SIG-M5 treated with dmso at 0.1 percent for 504 hours (cell line): ENCODE results near the gene SRC.

Experiments
- DNase-seq: peaks from one replicate; lab custom pipeline; 2025; ENCODE audit not compliant: unreplicated experiment; lab: John Stamatoyannopoulos, UW

SRC gene

GRCh38 chr20:37349517-37350491 lies 3.9 kb downstream of the SRC start:
- DNase-seq = peak; percentile 36

- DNase-seq = no peak
Measured at GRCh38 chr20:37350649-37351574, 5.0 kb downstream of the SRC start.

DNA sequence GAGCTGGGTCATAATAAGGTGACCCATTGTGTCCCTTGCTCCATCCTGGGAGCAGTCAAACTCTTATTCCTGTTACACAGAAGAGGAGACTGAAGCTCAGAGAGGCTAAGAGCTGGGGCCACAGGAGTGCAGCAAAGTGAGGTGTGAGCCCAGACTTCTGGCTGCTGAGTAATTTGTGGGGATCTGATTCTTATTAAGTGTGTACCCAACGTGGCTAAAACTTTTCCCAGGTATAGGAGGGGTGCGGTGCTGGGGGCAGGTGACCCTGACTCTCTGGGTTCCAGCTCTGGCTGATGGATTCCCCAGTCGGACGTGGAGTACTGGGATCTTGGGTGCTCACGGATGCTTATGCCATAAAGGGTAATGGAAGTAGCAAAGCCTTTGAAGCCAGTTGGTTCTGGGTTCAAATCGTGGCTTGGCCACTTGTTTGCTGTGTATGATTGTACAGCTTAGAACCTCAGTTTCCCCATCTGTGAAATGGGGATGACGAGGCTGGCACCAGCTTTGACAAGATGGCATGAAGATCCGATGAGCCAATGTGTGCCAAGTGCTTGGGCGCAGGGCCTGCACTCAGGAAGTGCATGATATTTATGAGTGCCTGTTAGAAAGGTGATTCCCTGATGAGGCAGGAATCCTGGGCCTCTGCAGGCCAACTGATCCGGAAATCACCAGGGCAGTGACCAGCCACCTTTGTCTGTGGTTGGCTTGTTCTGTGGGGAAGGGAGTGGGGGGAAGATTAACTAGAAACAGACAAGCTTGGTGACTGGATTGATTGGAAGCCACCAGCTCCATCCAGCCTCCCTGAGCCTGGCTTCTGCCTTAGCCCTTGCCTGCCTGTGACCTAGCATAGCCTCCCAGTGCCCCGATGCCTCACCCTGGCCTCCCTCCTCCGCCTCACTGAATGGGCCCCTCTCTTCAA lies 6.0 kb downstream of the SRC start:
- DNase-seq = no peak

DNA sequence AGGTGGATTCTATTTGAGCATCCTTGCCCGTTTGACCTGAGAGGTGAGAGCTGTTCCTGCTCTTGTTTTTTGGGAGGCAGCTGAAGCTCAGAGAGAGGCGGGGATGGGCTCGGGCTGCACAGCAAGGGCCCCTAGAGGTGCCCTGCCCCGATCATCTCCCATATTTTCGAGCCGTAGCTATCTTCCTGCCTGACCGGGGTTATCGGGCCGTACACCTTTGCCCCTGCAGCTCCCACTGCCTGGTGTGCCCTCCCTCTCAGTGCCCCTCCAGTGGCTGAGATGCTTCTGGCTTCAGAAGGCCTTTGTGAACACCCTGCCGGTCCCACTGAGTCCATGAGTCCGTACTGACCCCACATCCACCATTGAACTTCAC lies 6.7 kb downstream of the SRC start:
- no peak for DNase-seq

DNA sequence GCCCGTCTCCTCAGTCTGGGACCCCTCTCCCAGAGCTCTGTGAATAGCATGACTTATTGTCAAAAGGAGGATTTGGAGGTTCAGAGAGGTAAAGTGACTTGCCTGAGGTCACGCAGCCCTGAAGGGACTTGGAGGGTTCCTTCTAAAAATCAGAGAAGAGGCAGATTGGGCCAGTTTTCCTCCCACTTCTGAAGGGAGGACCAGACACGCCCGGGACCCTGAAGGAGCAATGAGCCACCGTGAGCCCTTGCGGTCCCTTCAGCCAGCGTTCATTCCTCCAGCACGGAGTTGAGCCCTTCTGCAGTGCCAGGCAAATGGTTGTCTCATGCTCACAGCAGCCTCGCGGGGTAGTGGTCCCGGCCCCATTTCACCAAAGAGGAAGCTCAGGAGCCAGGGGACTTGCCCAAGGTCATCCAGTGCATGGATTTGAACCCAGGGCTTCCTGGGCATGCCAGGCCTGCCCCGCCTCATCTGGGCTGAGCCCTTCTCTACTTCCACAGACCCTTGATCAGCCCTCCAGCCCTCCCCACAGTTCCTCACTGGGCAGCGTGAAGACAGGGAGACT lies 7.4 kb downstream of the SRC start:
- no peak for DNase-seq

GRCh38 chr20:37354210-37355195 lies 8.6 kb downstream of the SRC start:
- DNase-seq = no peak

DNA sequence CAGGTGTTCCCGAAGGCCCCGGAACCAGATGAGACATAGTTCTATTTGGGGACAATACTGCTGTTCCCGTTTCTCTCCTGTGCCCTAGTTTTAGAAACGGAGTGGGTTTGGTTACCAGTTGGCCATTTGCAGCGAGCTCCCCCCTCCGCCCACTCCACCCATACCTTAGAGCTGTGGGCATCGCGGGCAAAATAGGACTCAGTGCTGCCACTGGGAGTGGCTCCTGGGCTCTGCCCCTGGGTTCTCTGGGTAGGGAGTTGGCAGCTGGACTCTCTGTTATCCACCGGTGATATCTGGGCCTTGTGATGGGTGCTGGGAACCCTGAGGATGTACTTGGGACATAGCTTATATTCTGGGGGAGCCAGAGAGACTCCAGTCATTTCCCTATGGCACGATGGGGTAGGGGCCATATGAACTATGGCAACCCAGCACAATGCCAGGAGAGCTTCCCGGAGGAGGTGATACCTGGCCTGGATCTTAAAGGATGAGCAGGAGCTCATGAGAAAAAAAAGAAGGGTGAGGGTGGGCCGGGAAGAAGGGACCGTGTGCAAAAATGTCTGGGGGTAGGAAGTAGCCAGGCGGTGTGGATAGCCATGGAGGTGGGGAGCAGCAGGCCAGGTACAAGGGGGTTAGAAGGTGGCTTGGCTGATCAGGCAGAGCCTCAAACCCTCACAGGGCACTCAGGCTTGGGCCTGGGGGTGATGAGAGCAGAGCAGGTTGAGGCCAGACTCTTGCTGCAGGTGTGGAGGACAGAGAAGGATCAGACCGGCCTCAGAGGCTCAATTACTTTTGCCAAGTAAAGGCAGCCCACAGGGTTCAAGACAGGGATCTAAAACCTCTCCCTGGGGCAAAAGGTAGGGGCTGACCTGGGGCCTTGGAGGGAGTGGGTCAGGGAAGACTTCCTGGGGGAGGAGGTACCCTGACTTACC lies 9.6 kb downstream of the SRC start:
- DNase-seq = no peak

- peak; percentile 37 for DNase-seq
Measured at GRCh38 chr20:37356387-37356786, 10.4 kb downstream of the SRC start.

DNA sequence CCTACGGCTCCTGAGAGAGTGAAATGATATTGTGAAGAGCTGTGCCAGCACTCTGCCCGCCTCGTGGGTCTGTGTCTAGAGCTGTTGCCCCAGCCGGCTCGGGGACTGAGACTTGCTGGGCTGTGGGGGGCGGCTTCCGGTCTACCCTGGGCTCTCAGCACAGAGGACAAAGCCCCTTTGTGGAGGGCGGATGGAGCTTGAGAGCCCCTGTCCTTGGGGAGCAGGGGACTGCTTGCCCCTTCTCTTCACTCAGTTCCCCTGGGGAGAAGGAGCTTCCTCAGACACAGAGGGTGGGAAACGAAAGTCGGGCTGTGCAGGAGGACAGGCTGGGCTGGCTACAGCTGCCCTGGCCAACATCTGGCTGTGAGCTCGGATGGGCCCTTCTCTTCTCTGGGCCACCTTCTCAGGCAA lies 11.0 kb downstream of the SRC start:
- no peak for DNase-seq

GRCh38 chr20:37357481-37358365 lies 11.8 kb downstream of the SRC start:
- DNase-seq = peak; percentile 93

DNA sequence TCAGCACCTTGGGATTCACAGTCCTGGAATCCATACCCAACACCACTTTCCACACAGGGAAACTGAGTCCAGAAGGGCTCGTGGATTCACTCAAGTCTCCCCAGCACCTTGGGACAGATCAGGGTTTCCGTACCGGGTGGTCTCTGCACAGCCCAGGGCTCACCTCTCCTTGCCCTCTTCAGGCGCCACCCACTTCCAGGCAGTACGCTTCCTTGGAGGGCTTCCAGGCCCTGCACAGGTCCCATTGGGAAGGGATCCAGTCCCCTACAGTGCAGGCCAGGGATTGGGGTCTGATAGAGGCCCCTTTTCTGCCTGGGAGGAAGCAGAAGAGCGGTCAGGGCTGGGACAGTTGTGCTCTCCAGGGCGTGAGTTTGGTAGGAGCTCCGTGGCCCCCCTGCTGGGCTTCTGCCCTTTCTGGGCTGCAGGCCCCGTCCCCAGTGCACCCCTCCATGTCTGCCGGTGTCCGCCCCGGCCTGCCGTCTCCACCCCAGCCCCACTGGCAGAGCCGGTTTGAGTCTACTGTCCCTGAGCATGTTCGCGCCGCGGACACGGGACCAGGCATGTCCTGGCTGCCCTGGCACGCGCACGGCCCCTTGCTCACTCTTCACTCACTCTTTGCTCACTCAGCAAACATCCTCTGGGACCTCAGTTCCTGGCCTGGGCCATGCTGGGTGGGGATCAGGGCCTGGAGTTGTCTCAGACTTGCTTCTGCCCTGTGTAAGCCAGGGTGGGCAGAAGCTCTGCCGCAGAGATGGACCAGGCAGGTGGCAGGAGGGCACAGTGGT lies 12.6 kb downstream of the SRC start:
- no peak for DNase-seq

- no peak for DNase-seq
Measured at GRCh38 chr20:37359331-37359730, 13.4 kb downstream of the SRC start.

- no peak for DNase-seq
Measured at GRCh38 chr20:37359836-37360235, 13.9 kb downstream of the SRC start.

GRCh38 chr20:37360391-37361115 lies 14.6 kb downstream of the SRC start:
- DNase-seq = no peak

DNA sequence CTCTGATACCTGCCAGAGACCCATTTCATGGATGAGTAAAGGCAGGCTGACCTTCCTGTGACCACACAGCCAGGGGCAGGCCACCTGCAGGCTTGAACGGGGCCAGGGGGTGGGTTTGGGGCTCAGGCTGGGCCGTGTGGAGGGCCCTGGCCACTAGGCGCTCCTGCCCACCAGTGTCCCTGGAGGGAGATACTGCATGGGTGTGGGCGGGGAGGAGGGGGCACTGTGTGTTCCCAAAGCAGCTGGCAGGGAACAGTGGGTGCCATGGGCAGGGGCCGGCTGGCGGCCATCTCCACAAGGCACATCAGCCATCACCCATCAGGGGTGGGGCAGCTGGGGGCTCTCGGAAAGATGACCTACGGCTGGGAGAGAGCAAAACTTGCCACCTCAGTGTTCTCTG lies 15.4 kb downstream of the SRC start:
- DNase-seq = no peak
